NCI-H526 (cell line): ENCODE data around the gene PDK1.
"Not testable (repeated sequence)": the region's sequence is repeated elsewhere in the genome, so short reads cannot be mapped to it uniquely, and the experiment has no call there.

Experiments
- DNase-seq, 2 experiments: peaks; one replicate each; lab custom pipeline; 2025; lab: John Stamatoyannopoulos, UW

PDK1 gene

GRCh38 chr2:172555522-172556283 lies at the start of gene PDK1:
Gene PDK1 (plus strand): TSS chr2:172556090. CDS start chr2:172556151, 61 bp downstream.
- peak; percentile 73 to 94 for DNase-seq

- no peak for DNase-seq
Observed at GRCh38 chr2:172507199-172507598, 48.7 kb upstream of the PDK1 start.

GRCh38 chr2:172510088-172510487 lies 45.8 kb upstream of the PDK1 start:
- no peak for DNase-seq

GRCh38 chr2:172510548-172510947 lies 45.3 kb upstream of the PDK1 start:
- no peak for DNase-seq

GRCh38 chr2:172512810-172513523 lies 42.9 kb upstream of the PDK1 start:
- DNase-seq = no peak

- DNase-seq = no peak
Observed at GRCh38 chr2:172513524-172513900, 42.4 kb upstream of the PDK1 start.

- DNase-seq = no peak
Observed at GRCh38 chr2:172513935-172514586, 41.8 kb upstream of the PDK1 start.

GRCh38 chr2:172516299-172516698 lies 39.6 kb upstream of the PDK1 start:
- DNase-seq = no peak

GRCh38 chr2:172518995-172519394 lies 36.9 kb upstream of the PDK1 start:
- DNase-seq = no peak

- no peak for DNase-seq
Observed at GRCh38 chr2:172525601-172526000, 30.3 kb upstream of the PDK1 start.

GRCh38 chr2:172531309-172531708 lies 24.6 kb upstream of the PDK1 start:
- no peak for DNase-seq

GRCh38 chr2:172532461-172532860 lies 23.4 kb upstream of the PDK1 start:
- DNase-seq = not testable (repeated sequence)

- DNase-seq = no peak
Observed at GRCh38 chr2:172533687-172534086, 22.2 kb upstream of the PDK1 start.

- DNase-seq = no peak
Observed at GRCh38 chr2:172535119-172535518, 20.8 kb upstream of the PDK1 start.

GRCh38 chr2:172537851-172538250 lies 18.0 kb upstream of the PDK1 start:
- DNase-seq = not testable (repeated sequence)

- no peak for DNase-seq
Observed at GRCh38 chr2:172539767-172540166, 16.1 kb upstream of the PDK1 start.

GRCh38 chr2:172540421-172540820 lies 15.5 kb upstream of the PDK1 start:
- no peak for DNase-seq

GRCh38 chr2:172545408-172546075 lies 10.3 kb upstream of the PDK1 start:
- peak in 1 of 2 experiments; percentile 11 for DNase-seq

- no peak for DNase-seq
Observed at GRCh38 chr2:172549131-172549530, 6.8 kb upstream of the PDK1 start.

- DNase-seq = not testable (repeated sequence)
Observed at GRCh38 chr2:172549802-172550201, 6.1 kb upstream of the PDK1 start.

- no peak for DNase-seq
Observed at GRCh38 chr2:172550419-172550818, 5.5 kb upstream of the PDK1 start.

- DNase-seq = no peak
Observed at GRCh38 chr2:172551271-172551670, 4.6 kb upstream of the PDK1 start.
